Mammary epithelial cell (primary cell): ENCODE data around the gene PTGES3L.

ENCODE experiments used
- EZH2 ChIP-seq: IDR thresholded peaks from 2 replicates; pipeline ENCODE4 v1.6.1; 2012; ENCODE audit warnings: low read length, inconsistent platforms, borderline replicate concordance
- TF ChIP-seq, protein P1 (sequence below), 2 donors: IDR thresholded peaks in 1 of 2; conservative IDR thresholded peaks in 1 of 2; 2 replicates each; pipeline ENCODE4 v1.5.1; 2011 to 2012; ENCODE audit warnings: inconsistent platforms in 2 of 2, low read length in 2 of 2, mild to moderate bottlenecking in 2 of 2, control low read depth in 1 of 2, low read depth in 1 of 2; ENCODE audit not compliant: insufficient read depth in 1 of 2; ENCODE audit errors: extremely low read depth in 1 of 2

DNA sequence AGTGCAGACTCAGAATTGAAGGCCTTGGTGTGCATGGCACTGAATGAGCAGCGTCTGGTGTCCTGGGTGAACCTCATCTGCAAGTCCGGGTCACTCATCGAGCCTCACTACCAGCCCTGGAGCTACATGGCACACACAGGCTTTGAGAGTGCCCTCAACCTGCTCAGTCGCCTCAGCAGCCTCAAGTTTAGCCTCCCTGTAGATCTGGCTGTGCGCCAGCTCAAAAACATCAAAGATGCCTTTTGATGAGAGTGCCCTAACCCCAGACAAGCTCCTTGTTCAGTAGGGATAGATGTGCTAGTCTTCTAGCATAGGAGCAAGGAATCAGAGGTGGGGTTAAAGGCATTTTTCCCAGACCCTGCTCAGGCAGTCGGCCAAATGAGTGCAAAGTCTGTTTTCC lies 11.6 kb upstream of the PTGES3L start:
- no peak for TF ChIP-seq EZH2
- TF ChIP-seq, protein P1, sequence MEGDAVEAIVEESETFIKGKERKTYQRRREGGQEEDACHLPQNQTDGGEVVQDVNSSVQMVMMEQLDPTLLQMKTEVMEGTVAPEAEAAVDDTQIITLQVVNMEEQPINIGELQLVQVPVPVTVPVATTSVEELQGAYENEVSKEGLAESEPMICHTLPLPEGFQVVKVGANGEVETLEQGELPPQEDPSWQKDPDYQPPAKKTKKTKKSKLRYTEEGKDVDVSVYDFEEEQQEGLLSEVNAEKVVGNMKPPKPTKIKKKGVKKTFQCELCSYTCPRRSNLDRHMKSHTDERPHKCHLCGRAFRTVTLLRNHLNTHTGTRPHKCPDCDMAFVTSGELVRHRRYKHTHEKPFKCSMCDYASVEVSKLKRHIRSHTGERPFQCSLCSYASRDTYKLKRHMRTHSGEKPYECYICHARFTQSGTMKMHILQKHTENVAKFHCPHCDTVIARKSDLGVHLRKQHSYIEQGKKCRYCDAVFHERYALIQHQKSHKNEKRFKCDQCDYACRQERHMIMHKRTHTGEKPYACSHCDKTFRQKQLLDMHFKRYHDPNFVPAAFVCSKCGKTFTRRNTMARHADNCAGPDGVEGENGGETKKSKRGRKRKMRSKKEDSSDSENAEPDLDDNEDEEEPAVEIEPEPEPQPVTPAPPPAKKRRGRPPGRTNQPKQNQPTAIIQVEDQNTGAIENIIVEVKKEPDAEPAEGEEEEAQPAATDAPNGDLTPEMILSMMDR (conservative IDR thresholded peaks at IDR 0.05 in 1 of 2, IDR thresholded peaks at IDR 0.05 in 1 of 2; ENCODE audit: extremely low read depth in 1 of 2, insufficient read depth in 1 of 2, low read depth in 1 of 2, low read length in 2 of 2), result no peak
